ENCODE measurements around the gene SLC38A9. TPM values are rescaled to one million over a fixed set of nuclear protein-coding genes. Genes with fewer than 3 reads are reported as not detected.
"Not testable (repeated sequence)": the region's sequence is repeated elsewhere in the genome, so short reads cannot be mapped to it uniquely, and the experiment has no call there.

SLC38A9 gene, protein sequence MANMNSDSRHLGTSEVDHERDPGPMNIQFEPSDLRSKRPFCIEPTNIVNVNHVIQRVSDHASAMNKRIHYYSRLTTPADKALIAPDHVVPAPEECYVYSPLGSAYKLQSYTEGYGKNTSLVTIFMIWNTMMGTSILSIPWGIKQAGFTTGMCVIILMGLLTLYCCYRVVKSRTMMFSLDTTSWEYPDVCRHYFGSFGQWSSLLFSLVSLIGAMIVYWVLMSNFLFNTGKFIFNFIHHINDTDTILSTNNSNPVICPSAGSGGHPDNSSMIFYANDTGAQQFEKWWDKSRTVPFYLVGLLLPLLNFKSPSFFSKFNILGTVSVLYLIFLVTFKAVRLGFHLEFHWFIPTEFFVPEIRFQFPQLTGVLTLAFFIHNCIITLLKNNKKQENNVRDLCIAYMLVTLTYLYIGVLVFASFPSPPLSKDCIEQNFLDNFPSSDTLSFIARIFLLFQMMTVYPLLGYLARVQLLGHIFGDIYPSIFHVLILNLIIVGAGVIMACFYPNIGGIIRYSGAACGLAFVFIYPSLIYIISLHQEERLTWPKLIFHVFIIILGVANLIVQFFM
- total RNA-seq = 57.8 and 67.4 TPM in 2 replicates

DNA sequence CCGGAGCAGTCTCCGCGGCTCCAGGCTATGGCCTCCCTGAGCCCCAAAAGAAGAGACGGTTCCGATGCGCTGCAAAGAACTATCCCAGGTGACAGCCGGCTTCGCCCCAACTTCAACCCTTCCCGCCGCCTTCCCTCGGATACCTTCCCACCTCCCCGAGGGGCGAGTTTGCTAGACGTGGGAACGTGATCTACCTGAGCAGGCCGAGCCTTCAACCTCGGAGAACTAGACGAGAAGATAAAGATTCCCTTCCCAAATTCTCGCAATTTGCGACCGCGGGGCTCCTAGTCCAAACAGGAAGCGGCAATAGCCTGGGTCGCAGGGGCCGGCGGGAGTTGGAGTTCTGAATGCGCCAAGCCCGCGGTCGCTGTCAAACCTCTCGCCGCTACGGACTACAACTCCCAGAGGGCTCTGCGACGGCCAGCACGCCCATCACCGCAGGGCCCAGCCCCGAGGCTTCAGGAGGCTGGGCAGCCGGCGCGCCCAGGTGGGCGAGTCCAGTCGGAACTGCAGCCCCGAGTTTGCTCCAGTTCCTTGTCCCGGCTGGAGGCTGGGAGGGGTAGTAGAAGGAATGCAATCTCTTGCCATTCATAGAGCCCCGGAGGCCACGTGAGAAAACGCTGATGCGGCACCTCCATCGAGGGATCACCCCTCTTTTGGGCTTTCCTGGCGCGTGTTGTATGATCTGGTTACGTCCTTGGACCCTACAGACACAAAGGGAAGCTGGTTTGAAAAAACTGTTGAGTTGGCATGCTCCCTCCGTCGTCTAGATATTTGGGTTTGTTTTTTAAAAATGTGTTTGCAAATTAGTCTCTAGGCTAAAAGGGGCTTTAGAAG lies at the start of gene SLC38A9:
Gene SLC38A9, minus strand, starts transcription at position 302 of the 837 bp plus-strand sequence. CDS start 14,366 bp downstream, outside the sequence.
- peak; percentile 83 for DNase-seq (ENCODE audit: low read depth)

DNA sequence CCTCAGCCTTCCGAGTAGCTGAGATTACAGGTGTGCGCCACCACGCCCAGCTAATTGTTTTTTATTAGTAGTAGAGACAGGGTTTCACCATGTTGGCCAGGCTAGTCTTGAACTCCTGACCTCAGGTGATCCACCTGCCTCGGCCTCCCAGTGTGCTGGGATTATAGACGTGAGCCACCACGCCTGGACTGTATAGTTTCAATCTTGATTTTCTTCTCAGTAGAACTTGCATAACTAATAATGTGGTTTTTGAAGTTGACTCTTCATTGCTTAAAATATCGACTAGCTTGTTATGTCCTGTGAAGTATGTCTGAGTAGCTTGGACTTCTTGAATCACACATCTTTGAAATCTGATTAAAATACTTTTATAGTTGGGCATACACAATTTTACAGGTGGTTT lies 49.6 kb upstream of the SLC38A9 start:
- DNase-seq (ENCODE audit: low read depth) = not testable (repeated sequence)

DNA sequence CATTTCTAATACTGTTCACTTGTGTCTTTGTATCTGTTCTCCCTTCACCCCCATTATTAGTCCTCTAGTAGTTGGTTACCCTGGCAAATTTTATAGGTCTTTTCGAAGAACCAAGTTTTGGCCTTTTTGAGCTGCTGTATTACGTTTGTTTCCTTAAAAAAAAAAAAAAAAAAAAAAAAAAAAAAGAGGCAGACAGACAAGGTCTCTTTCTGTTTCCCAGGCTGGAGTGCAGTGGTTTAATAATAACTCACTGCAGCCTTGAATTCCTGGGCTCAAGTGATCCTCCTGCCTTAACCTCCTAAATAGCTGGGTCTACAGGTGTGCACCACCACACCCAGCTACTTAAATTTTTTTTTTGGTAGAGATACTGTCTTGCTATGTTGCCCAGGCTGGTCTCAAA lies 46.6 kb upstream of the SLC38A9 start:
- no peak for DNase-seq (ENCODE audit: low read depth)

DNA sequence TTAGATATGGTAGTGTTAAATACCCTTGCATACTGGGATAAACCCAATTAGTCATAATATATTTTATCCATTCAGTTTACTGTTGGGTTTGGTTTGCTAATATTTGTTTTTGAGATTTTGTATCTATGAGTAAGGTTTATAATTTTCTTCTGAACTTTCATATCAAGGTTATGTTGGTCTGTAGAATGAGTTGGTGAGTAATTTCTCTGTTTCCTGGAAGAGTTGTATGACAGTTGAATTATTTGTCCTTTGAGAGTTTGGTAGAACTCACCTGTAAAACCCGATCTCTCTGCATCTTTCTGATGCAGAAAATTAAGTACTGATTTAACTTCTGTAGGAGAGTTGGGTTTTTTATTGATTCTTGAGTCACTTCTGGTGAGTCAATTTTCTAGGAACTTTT lies 46.1 kb upstream of the SLC38A9 start:
- DNase-seq (ENCODE audit: low read depth) = no peak

DNA sequence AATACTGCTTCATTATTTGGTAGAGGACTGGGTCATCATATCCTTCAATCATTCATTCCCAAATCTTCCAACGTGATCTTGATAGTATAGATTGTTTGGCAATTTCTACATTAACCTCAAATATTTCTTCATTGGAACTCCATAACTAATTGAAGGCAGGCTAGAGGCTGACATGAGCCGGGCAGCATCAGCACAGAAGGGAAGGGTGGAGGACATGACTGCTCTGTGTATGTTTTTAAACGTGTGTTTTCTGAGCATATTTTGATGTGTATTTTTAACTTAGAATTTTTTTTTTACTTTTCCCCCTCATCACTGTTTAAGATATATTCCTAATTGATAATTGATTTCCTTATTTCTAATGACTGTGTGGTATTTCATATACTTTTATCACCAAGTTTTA lies 38.4 kb upstream of the SLC38A9 start:
- DNase-seq (ENCODE audit: low read depth) = no peak

DNA sequence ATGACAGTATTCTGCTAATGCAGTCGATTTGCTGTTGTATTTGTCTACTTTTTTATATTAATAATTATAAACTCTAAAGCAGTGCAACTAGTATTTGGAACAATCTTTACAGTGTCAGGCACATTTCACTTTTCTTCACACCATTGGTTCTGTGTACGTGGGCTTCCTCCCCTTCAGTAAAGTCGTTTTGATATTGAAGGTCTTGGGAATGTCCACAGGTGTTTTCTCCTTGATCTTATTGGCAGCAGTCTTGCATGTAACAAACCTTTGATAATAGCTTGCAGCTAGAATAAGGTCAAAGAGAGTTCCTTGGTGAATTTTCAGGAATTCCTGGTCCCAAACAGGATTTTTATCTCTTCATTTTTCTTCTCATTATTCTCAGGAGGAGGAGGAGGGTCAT lies 37.9 kb upstream of the SLC38A9 start:
- DNase-seq (ENCODE audit: low read depth) = no peak

DNA sequence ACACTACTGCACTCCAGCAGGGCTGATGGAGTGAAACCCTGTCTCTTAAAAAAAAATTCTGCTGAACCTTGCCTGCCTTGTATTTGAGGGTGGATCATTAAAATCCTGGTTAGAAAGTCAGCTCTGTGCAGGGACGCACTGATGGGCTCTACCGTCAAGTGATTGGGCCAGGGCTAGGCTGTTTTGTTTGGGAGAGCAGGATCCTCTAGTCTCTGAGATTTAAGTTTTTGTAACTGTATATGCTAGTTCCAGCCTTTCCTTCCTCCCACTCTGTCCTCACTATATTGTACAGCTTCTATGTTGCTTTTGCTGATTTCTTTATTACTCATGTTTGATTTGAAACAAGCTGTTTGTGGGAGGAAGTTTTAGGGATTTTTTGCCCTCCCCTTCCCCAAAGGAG lies 37.3 kb upstream of the SLC38A9 start:
- DNase-seq (ENCODE audit: low read depth) = no peak

DNA sequence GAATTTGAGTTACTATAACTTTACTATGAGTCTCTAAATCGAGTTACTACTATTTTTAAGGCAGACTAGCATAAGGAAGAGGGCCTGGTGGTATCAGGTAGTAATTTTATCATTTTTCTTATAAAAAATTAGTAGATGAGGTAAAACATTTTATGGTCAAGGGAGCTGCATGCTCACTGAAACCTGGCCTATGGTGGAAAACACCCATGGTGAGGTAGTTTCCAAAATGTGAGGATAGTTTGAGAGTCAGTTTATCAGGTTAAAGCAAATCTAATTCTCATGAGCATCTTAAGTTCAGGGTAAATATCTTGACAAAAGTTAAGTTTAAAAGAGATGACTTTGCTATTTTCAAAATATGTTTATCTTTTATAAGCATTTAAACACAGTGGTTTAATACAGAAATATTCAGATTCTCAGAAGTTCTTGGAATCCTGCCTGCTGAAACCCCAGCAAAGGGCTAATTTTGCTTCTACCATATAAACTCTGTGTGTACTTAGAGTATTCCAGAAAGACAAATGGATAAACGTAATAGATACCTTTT lies 35.7 kb upstream of the SLC38A9 start:
- no peak for DNase-seq (ENCODE audit: low read depth)

DNA sequence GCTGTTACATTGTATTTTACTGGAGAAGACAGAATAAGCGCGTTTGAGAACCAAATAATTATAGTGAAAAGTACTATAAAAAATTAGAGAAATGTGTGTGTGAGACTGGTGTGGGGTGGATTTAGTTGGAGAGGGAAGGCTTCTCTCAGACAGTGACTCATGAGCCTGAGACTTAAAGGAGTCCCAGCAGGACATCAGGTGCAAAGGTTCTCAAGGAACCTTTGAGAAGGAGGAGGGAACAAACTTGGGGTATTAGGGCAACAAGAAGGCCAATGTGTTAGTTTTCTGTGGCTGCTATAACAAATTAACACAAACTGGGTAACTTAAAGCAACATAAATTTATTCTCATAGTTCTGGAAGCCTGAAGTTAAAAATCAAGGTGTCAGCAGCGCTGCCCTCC lies 30.7 kb upstream of the SLC38A9 start:
- DNase-seq (ENCODE audit: low read depth) = peak; percentile 7

DNA sequence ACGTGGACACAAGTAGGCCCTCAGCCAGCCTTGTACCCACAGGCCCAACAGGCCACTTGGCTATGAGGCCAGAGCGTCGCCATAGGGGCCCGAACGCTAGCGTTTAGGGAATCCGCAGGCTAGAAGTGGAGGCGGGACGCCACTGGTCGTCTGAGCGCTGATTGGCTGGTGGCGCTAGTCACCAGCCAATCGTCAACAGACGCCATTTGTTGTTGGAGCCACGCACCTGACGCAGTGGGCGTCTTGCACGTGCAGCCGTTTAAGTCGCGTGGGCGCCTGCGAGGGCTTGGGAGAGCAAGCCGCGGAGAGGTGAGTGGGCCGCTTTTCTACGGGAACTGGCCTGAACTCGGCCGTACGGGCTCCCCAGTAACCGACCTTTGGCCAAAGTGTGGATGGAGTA lies 25.7 kb upstream of the SLC38A9 start, which contains the start of gene DDX4:
Gene DDX4, plus strand, starts transcription at position 269 of the 400 bp plus-strand sequence. CDS start 903 bp downstream, outside the sequence.
- no peak for DNase-seq (ENCODE audit: low read depth)

DNA sequence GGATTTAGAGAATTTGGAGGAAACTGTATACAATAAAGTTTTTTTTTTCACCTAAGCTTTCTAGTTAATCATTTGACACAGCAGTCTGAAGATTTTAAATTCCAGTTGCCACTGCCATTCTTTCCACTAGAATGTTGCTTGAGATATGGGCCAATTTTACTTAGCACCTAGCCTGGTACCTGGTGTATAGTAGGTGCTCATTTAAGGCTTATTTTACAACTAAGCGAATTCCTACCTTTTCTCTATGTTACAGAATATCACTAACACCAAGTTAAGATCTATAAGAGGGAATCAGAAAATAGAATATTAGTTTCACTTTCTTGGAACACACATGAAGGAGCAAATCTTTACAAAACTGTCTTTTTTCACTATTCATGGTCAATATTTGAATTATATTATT lies 22.5 kb upstream of the SLC38A9 start:
- DNase-seq (ENCODE audit: low read depth) = no peak

DNA sequence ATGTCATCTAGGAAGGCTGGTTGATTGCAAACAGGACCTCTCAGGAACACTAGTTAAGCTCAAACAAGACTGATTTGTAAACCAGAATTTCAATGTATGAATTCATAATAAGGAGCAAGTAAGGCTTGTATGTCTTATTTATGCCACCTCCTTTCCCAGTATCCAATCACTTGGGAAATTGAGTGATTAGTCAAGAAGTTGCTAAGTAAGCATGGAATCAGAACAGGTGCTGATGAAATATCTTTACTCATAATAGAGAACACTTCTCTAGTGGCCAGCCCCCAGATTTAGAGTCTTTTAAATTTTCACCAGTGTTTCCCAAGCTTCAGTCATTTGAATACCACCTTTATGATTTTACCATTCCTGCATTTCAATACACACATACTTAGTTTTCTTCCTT lies 20.5 kb upstream of the SLC38A9 start:
- DNase-seq (ENCODE audit: low read depth) = no peak

DNA sequence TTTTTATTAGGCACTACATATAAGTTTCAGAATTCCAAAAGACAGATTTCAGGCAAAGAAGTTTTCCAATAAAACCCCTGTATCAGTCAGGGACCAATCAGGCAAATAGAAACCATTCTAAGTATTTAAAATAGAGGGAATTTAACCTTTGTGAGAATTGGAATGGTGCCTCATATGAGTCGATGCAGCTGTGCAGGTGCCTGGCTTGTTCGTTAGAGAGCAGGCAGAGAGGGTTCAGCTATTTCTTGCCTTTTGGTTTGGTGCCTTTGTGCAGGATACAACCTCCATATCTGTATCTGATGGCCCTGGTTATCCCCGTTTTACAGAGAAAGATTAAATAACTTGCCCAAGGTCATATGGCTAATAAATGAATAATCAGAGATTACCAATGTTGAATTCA lies 19.7 kb upstream of the SLC38A9 start:
- DNase-seq (ENCODE audit: low read depth) = no peak

DNA sequence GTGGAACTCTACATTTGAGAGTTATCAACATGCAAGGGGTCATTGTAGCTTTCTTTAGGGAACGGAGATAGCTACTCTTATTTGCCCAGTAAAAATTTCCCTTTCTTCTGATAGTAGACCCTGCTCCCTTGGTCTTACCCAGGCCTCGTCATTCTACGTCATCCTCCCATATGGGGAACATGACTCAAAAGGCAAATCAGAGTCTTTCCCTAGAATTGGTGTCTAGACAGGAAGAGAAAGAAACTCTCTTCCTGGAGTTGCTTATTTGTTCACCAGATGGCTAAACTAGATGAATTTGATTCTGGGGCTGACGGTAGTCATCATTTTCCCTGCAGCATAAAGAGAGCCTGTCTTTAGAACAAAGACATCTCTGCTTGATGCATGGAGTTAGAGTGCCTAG lies 12.2 kb upstream of the SLC38A9 start:
- no peak for DNase-seq (ENCODE audit: low read depth)

DNA sequence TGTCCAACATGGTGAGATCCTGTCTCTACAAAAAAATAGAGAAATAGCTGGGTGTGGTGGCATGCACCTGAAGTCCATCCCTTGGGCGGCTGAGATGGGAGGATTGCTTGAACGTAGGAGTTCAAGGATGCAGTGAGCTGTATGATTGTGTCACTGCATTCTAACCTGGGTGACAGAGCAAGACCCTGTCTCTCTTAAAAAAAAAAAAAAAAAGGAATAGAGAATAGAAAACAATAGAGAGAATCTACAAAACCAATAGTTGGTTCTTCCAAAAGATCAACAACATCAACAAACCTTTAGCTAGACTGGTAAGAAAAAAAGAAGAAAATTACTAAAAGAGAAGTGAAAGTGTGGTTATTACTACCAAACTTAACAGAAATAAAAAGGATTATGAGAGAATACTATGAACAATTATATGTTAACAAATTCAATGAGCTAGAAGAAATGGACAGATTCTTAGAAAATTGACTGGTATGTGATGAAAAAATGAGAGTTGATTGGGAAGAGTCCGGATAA lies 8.1 kb upstream of the SLC38A9 start:
- DNase-seq (ENCODE audit: low read depth) = no peak

DNA sequence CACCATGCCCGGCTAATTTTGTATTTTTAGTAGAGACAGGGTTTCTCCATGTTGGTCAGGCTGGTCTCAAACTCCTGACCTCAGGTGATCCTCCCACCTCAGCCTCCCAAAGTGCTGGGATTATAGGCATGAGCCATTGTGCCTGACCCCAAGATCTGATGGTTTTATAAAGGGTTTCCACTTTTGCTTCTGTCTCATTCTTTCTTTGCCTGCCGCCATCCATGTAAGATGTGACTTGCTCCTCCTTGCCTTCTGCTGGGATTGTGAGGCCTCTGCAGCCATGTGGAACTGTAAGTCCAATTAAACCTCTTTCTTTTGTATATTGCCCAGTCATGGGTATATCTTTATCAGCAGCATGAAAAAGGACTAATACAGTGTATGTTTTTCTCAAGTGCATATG lies 6.9 kb upstream of the SLC38A9 start:
- not testable (repeated sequence) for DNase-seq (ENCODE audit: low read depth)

DNA sequence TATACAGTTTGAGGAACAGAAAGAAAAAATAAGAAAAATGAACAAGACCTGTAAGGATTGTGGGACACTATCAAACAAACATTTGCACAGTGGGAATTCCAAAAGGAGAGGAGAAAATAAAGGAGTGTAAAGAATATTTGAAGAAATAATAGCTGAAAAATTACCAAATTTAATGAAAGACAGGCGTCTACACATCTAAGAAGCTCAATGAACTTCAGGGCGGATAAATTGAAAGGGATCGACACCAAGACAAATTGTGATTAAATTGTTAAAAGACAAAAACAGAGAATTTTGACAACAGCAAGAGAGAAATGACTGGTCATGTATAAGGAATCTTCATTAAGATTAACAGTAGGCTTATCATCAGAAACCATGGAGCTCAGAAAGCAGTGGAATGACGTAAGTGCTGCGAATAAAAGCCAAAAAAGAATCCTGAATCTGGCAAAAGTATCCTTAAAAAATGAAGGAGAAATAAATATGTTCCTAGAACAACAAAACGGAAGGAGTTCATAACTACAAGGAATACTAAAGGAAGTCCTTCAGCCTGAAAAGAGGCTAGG lies 3.5 kb upstream of the SLC38A9 start:
- DNase-seq (ENCODE audit: low read depth) = no peak

DNA sequence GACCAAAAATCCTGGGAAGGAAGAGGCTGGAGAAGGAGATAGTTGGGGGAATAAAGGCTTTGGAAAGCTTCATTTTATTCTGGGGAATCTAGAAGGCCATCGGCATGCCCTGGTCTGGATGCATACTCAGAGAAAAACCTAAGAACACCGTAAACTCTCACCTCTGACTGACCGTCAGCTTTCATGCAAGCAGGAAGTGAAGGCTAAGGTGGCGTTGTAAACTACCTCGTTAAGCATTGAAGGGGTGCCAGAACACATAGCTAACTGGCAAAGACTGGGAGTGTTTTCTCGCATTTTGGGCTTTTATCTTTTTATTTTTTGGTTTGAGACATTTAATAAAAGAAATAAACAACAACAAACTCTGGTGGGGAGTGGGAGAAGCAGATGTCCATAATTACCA lies 2.6 kb upstream of the SLC38A9 start:
- DNase-seq (ENCODE audit: low read depth) = no peak

DNA sequence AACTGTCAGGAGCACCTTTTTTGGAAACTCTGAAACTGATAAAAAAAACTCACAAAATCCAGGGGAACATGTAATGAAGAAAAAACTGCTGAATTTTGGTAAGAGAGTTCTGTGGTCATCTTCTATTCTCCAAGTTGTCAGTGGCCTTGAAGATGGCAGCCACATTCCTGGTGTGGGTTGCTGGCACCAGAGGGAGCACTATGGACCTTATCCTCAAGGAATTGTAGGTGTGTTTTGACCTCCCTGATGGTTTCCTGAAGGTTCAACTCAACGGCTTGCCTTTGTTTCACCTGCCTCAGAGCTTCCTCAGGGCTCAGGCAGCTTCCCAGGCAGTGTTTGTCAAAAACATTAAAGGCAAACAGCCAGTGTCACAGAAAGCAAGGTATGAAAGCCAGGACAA lies 2.2 kb upstream of the SLC38A9 start:
- no peak for DNase-seq (ENCODE audit: low read depth)

DNA sequence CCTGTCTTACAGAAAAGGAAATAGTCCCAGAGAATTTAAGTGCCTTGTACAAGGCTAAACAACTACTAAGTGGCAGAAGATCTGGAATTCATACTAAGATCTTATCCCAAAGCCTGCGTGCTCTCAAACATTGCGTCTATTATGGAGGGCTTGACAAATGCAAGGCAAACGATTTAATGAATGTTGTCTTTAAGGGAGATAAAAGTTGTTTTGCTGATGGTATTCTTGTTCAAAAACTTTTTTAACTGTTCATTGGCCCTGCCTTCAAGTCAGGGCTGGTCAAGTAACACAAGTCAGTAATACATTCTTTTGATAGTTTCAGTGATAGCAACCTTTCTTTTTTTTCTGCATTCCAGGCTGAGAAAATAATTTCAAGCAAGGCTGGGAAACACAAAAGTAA lies 1.7 kb upstream of the SLC38A9 start:
- no peak for DNase-seq (ENCODE audit: low read depth)

DNA sequence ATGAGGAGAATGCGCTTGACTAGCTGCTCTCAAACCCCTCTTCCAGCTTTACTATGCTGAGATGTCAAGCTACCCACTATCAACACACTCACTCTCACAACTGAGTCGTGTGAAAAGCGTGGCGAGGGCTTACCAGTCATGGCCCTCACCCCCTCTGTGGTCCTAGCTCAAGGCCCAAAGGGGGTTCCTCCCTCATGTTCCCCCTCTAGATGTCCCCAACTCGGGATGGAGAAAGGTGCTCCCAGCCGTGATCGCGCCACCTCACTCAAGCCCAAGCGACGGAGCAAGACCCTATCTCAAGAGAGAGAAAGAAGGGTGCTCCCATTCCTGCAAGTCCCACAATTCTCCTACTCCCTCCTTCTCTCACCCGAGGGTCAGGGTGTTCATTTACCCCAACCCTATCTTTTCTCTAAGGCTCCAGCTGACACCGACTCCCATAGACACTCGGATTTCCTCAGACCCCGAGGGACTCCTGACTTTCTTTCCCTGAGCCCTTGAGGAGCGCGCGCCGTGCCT lies 559 bp downstream of the SLC38A9 start:
- DNase-seq (ENCODE audit: low read depth) = no peak

DNA sequence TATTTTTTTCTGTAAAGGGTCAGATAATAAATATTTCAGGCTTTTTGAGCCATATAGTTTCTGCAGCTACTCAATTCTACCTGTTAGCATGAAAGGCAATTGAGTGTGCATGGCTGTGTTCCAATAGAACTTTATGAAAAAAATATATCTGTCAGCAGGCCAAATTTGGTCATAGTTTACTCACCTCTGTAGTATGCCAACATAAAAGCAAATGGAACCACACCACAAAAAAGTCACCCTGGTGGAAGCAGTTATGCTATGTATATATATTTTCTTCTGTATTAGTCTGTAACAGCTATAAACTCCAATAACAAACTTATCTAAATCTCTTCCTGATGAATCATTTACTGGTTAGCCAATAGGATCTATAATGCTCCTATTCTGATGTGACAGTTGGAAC lies 3.4 kb downstream of the SLC38A9 start:
- no peak for DNase-seq (ENCODE audit: low read depth)
